SU-DHL-6 (cell line): ENCODE data around the gene NTNG1.

ENCODE experiments used
- CTCF ChIP-seq: fragments of 200-600 bp; sonication (generic); IDR thresholded peaks from one replicate; pipeline ENCODE4 v1.5.1; 2017; ENCODE audit warnings: antibody characterized with exemption, mild to moderate bottlenecking, low read length, moderate library complexity; ENCODE audit not compliant: insufficient read depth, poor library complexity, severe bottlenecking
- EZH2phosphoT487 ChIP-seq: fragments of 200-600 bp; sonication (generic), shearing (Covaris generic); conservative IDR thresholded peaks from 2 replicates; pipeline ENCODE4 v1.6.1; 2018; ENCODE audit warnings: mild to moderate bottlenecking, antibody characterized with exemption, low read length, moderate library complexity, mixed read lengths

GRCh38 chr1:107138767-107139445 lies 1.9 kb upstream of the NTNG1 start:
- no peak for TF ChIP-seq CTCF
- no peak for TF ChIP-seq EZH2phosphoT487
